HEK293T (cell line): ENCODE results near the gene RGL3.

Source experiments
- ARNT ChIP-seq: fragments of 450-650 bp; IDR thresholded peaks from 2 replicates; pipeline ENCODE4 v1.6.1; 2017; ENCODE audit warnings: mild to moderate bottlenecking
- BHLHE40 ChIP-seq: fragments of 450-650 bp; IDR thresholded peaks from 2 replicates; pipeline ENCODE4 v1.6.1; 2016; ENCODE audit warnings: mild to moderate bottlenecking, moderate library complexity, borderline replicate concordance
- CTBP1 ChIP-seq: fragments of 450-650 bp; IDR thresholded peaks from 2 replicates; pipeline ENCODE4 v1.6.1; 2016; ENCODE audit warnings: borderline replicate concordance
- ELF4 ChIP-seq: fragments of 450-650 bp; IDR thresholded peaks from 2 replicates; pipeline ENCODE4 v1.6.1; 2017; ENCODE audit warnings: antibody characterized with exemption
- HDGF ChIP-seq: fragments of 450-650 bp; IDR thresholded peaks from 2 replicates; pipeline ENCODE4 v1.6.1; 2017; ENCODE audit warnings: antibody characterized with exemption, borderline replicate concordance
- SP1 ChIP-seq: fragments of 450-650 bp; IDR thresholded peaks from 2 replicates; pipeline ENCODE4 v1.6.1; 2017
- SUZ12 ChIP-seq: fragments of 450-650 bp; IDR thresholded peaks from 2 replicates; pipeline ENCODE4 v1.6.1; 2016; ENCODE audit warnings: mild to moderate bottlenecking

GRCh38 chr19:11370744-11371143, 48.4 kb downstream of the RGL3 start:
- TF ChIP-seq CTBP1 (no peak), HDGF (no peak), SUZ12 (no peak), BHLHE40 (no peak), SP1 (no peak), ELF4 (no peak), ARNT (no peak)
